K562 (cell line): Measurements from ENCODE around the gene NEURL2. TPM values are rescaled to one million over a fixed set of nuclear protein-coding genes. Genes with fewer than 3 reads are reported as not detected.

ENCODE experiments used
- ATAC-seq: fragments of 200-7000 bp; cut with Tn5 transposase; 3 replicates; pipeline ENCODE4 v1.9.1; 2020; ENCODE audit warnings: moderate library complexity
- BruUV-seq: library from RNA; stranded (reverse); fragments of 400-500 nt; replicated peaks from 2 replicates; lab custom pipeline; 2021; lab: Mats Ljungman, UMichigan
- CTCF ChIA-PET: fragments of 300-600 bp; formaldehyde crosslinking; extraction: SDS; loops from one replicate; lab custom pipeline; 2021; ENCODE audit warnings: low intra/inter-chr PET ratio; lab: Yijun Ruan, JAX
- POLR2A ChIA-PET: fragments of 300-600, 350-650 bp; sonication (Branson Sonifier 250); formaldehyde crosslinking; extraction: SDS; loops from one replicate; lab custom pipeline; 2021; ENCODE audit warnings: antibody characterized with exemption, inconsistent platforms; lab: Yijun Ruan, JAX
- DNase-seq, 4 experiments: peaks; one replicate each; pipeline versions ENCODE4 v3.0.0 to v3.0.0-alpha.2; 2011 to 2018; ENCODE audit warnings: low spot score in 3 of 4, mixed read lengths in 3 of 4; ENCODE audit errors: extremely low read depth in 1 of 4
- FAIRE-seq: peaks from 2 replicates; lab custom pipeline; 2011; peaks lifted over from hg19 to GRCh38; lab: Jason Lieb, UNC
- H2AFZ ChIP-seq: 2 replicates; pipeline ENCODE4 v1.6.0; 2011; ENCODE audit warnings: low read depth, low read length, control low read depth, inconsistent platforms
- H3K27ac ChIP-seq: fragments of 200-600 bp; 3 replicates; pipeline ENCODE4 v1.8.0; 2011; ENCODE audit warnings: low read depth, mild to moderate bottlenecking, control low read depth, inconsistent platforms, low read length, moderate library complexity, mixed read lengths; ENCODE audit errors: extremely low read depth
- H3K27me3 ChIP-seq, 2 experiments: fragments of 300-600 bp in 1 of 2; 2 replicates in 1 of 2; 3 replicates in 1 of 2; pipeline versions ENCODE4 v1.6.0 to v1.8.0; 2011; ENCODE audit warnings: inconsistent platforms in 2 of 2, low read length in 2 of 2, mild to moderate bottlenecking in 1 of 2, mixed read lengths in 1 of 2, moderate library complexity in 1 of 2; ENCODE audit not compliant: control insufficient read depth in 2 of 2, insufficient read depth in 2 of 2
- H3K36me3 ChIP-seq: fragments of 300-600 bp; 3 replicates; pipeline ENCODE4 v1.8.0; 2011; ENCODE audit warnings: mild to moderate bottlenecking, low read length, inconsistent platforms; ENCODE audit not compliant: control insufficient read depth, insufficient read depth
- H3K4me1 ChIP-seq, 2 experiments: fragments of 200-600 bp in 1 of 2; replicated peaks in 1 of 2; 2 replicates in 1 of 2; 3 replicates in 1 of 2; pipeline versions ENCODE4 v1.5.1 to v1.8.0; 2011; ENCODE audit warnings: inconsistent platforms in 2 of 2, low read length in 2 of 2, mild to moderate bottlenecking in 1 of 2, mixed read lengths in 1 of 2, moderate library complexity in 1 of 2; ENCODE audit not compliant: control insufficient read depth in 2 of 2, insufficient read depth in 2 of 2
- H3K4me2 ChIP-seq: 2 replicates; pipeline ENCODE4 v1.6.1; 2011; ENCODE audit warnings: low read length, control low read depth, inconsistent platforms, mixed read lengths; ENCODE audit not compliant: insufficient read depth
- H3K4me3 ChIP-seq: fragments of 200-600 bp; sonication (generic), shearing (Covaris generic); 2 replicates; pipeline ENCODE4 v1.5.1; 2016; ENCODE audit warnings: control low read depth, inconsistent platforms
- H3K79me2 ChIP-seq: fragments of 200-600 bp; 3 replicates; pipeline ENCODE4 v1.8.0; 2011; ENCODE audit warnings: low read length, inconsistent platforms; ENCODE audit not compliant: control insufficient read depth, insufficient read depth
- H3K9ac ChIP-seq, 2 experiments: 2 replicates each; pipeline versions ENCODE4 v1.6.0 to v1.6.1; 2011; ENCODE audit warnings: low read depth in 2 of 2, low read length in 2 of 2, control low read depth in 1 of 2, inconsistent platforms in 1 of 2, mild to moderate bottlenecking in 1 of 2, mixed read lengths in 1 of 2; ENCODE audit not compliant: insufficient read depth in 1 of 2
- H3K9me1 ChIP-seq: one replicate; pipeline ENCODE4 v1.6.0; 2011; ENCODE audit warnings: inconsistent platforms, mild to moderate bottlenecking, low read length, moderate library complexity; ENCODE audit not compliant: control insufficient read depth, insufficient read depth
- H3K9me3 ChIP-seq: replicated peaks from 2 replicates; pipeline ENCODE4 v1.5.1; 2011; ENCODE audit warnings: low read depth, low read length, inconsistent platforms; ENCODE audit not compliant: control insufficient read depth, insufficient read depth
- H4K20me1 ChIP-seq: replicated peaks from 2 replicates; pipeline ENCODE4 v1.6.1; 2011; ENCODE audit warnings: low read length, inconsistent platforms, mixed read lengths; ENCODE audit not compliant: control insufficient read depth, insufficient read depth
- ATF1 ChIP-seq, 2 experiments: fragments of 450-650 bp in 1 of 2; IDR thresholded peaks; 2 replicates each; pipeline ENCODE4 v1.6.1; 2016; ENCODE audit warnings: missing compliant biosample characterization in 1 of 2, missing genetic modification characterization in 1 of 2
- CBX5 ChIP-seq: IDR thresholded peaks from 2 replicates; pipeline ENCODE4 v1.6.1; 2014; ENCODE audit warnings: low read depth, borderline replicate concordance
- E2F8 ChIP-seq: fragments of 450-650 bp; IDR thresholded peaks from 2 replicates; pipeline ENCODE4 v1.7.1; 2018; ENCODE audit warnings: mild to moderate bottlenecking, low read depth; ENCODE audit not compliant: partially characterized antibody
- HMGN3 ChIP-seq: IDR thresholded peaks from 2 replicates; pipeline ENCODE4 v1.6.1; 2011; ENCODE audit warnings: borderline replicate concordance, low read depth, mild to moderate bottlenecking, mixed read lengths, low read length; ENCODE audit not compliant: insufficient read length; ENCODE audit errors: extremely low read depth
- MCM7 ChIP-seq, 2 experiments: fragments of 450-650 bp; IDR thresholded peaks; 2 replicates each; pipeline ENCODE4 v1.6.1; 2016 to 2018
- MLLT1 ChIP-seq, 2 experiments: fragments of 450-650 bp; IDR thresholded peaks; 2 replicates each; pipeline ENCODE4 v1.6.1; 2016
- MTA2 ChIP-seq: fragments of 450-650 bp; IDR thresholded peaks from 2 replicates; pipeline ENCODE4 v1.6.1; 2016; ENCODE audit warnings: low read depth
- POLR3A ChIP-seq: IDR thresholded peaks from 2 replicates; pipeline ENCODE4 v1.6.1; 2011; ENCODE audit warnings: borderline replicate concordance, mild to moderate bottlenecking, moderate library complexity; ENCODE audit not compliant: insufficient read length, insufficient read depth; ENCODE audit errors: extremely low read depth
- TAF1 ChIP-seq: IDR thresholded peaks from 2 replicates; pipeline ENCODE4 v1.6.1; 2011; ENCODE audit warnings: mild to moderate bottlenecking, low read length, moderate library complexity; ENCODE audit not compliant: insufficient read depth, control insufficient read depth, severe bottlenecking; ENCODE audit errors: extremely low read depth
- YY1 ChIP-seq, 3 experiments: IDR thresholded peaks; 2 replicates each; pipeline ENCODE4 v1.6.1; 2011; ENCODE audit warnings: low read length in 2 of 3, mild to moderate bottlenecking in 2 of 3, moderate library complexity in 2 of 3, borderline replicate concordance in 1 of 3, control low read depth in 1 of 3, low read depth in 1 of 3; ENCODE audit not compliant: insufficient read depth in 3 of 3, insufficient replicate concordance in 2 of 3, control insufficient read depth in 1 of 3, insufficient read length in 1 of 3; ENCODE audit errors: extremely low read depth in 1 of 3
- ZNF778 ChIP-seq: fragments of 450-650 bp; formaldehyde crosslinking; IDR thresholded peaks from 2 replicates; pipeline ENCODE4 v1.4.0; 2020; ENCODE audit warnings: mild to moderate bottlenecking, moderate library complexity
- WGBS: fragments of 100-300 bp; shearing (Covaris generic); methylation state at CpG from one replicate; pipeline ENCODE4 v1.1.6; 2016; ENCODE audit warnings: low coverage, mixed read lengths; ENCODE audit not compliant: insufficient coverage; ENCODE audit errors: missing lambda C conversion rate; 5-methylcytosine and 5-hydroxymethylcytosine counted together
- in situ Hi-C: fragments of 300-500 bp; cut with MboI; formaldehyde crosslinking; loops from 4 replicates; pipeline ENCODE4 v1.15.0; 2018; ENCODE audit warnings: inconsistent platforms, mixed read lengths
- intact Hi-C: fragments of 100-400 bp; cut with micrococcal nuclease; formaldehyde crosslinking; loops from 2 replicates; pipeline ENCODE4 v1.14.2; 2022
- polyA plus RNA-seq, 8 experiments: library from polyadenylated mRNA; depleted of rRNA in 4 of 8; stranded (reverse) in 5 of 8; unstranded in 3 of 8; fragments of >200 nt; fragmentation: Nextera tagmentation in 2 of 8; fragmentation: Illumina TruSeq in 1 of 8; extraction: Ambion mirVana in 2 of 8; extraction: Trizol in 1 of 8; gene quantifications; 2 replicates each; pipeline versions ENCODE4 v1.2.1 to v1.2.3, GENCODE V29; 2011 to 2014; ENCODE audit warnings: inconsistent platforms in 1 of 8, missing spikeins in 1 of 8
- total RNA-seq, 7 experiments: library from RNA; depleted of rRNA in 6 of 7; stranded (reverse); fragments of >200 nt in 6 of 7; fragmentation: Illumina TruSeq in 2 of 7; extraction: Trizol in 2 of 7; gene quantifications; 2 replicates each; pipeline versions ENCODE4 v1.2.1 to v1.2.3, GENCODE V29; 2011 to 2021; ENCODE audit warnings: low replicate concordance in 1 of 7

Gene NEURL2
- total and polyA plus RNA-seq, 9 of the 15 experiments (the other 6 are each of a cell fraction or from before 2014, with no cell fraction given), result 0.22 to 1.9 (median 0.50) TPM; not detected in 1

- TF ChIP-seq POLR3A (no peak), TAF1 (no peak), MLLT1 (IDR thresholded peaks at IDR 0.05) (no peak)
These were observed 8.4 kb downstream of the NEURL2 start (continued) for GRCh38 chr20:45882469-45883099.

DNA sequence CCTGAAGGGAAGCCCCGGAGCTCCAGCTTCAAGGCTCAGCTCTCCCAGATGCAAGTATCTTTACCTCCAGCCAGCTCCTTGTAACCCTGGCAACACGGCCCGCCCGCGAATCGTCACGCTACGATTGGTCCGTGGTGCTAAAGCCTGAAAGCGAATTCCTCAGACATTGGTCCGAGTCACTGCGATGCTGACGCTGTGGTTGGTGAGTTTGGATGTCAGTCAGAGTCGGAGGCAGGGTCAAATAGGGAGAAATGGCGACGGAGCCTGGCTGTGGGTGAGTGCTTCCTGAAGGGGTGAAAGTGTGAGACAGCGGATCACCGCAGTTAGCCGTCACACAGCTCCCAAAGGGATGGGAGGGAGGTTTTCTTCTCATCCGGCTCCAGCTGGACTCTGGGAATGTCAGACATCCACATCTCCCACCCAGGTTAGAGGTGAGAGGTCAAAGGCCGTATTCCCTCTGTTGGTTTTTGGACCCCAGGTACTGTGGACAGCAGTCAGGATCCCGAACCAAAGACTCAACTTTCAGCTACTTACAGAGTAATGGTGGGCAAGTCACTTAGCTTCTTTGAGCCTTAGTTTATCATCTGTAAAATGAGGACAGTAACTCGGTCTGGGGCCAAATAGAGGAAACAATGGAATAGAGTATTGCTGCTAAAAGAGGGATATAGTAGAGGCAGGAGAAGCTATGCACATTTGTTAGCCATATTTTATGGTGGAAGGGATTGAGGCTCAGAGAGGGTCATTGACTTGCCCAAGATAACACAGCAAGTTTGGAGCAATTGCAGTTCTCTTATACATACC, 9.8 kb downstream of the NEURL2 start, which contains the start of gene ZSWIM1:
ZSWIM1 (plus strand) TSS at position 240 of the 801 bp plus-strand sequence. CDS start 1,366 bp downstream, outside the sequence.
- Histone ChIP-seq H3K9me1 (peaks cover 4% of the 10 kb centered on the region), H3K27ac (peak within 1 kb of the TSS; percentile 83), H3K79me2 (peaks cover 32% of the 10 kb centered on the region), H3K36me3 (peaks cover 31% of the 10 kb centered on the region; the same call in 2 of the 3 replicates), H3K4me3 (peak within 1 kb of the TSS; percentile 56), H2AFZ (peak within 1 kb of the TSS; percentile 89), H3K9ac (peak within 1 kb of the TSS; percentile 85 to 92), H3K4me1 (peaks cover 27% of the 10 kb centered on the region in 2 experiments), H3K27me3 (no peaks in the 10 kb centered on the region), H4K20me1 (no peaks in the 10 kb centered on the region), H3K9me3 (no peaks in the 10 kb centered on the region), H3K4me2 (peak within 1 kb of the TSS; percentile 91)
- POLR2A ChIA-PET, result interaction anchor here (0.6 to 2.4 kb wide), 13 partner anchors 9 to 55 kb away, joined by 3 to 11 read pairs (median 4); partner anchors contain the start of genes CTSA, NEURL2 and PCIF1
- CTCF ChIA-PET, result no interaction called here
- under 1% methylated on average over 23 of the region's 23 CpGs for WGBS
- BruUV-seq, result TSS peak; percentile 81
- peak; percentile 100 for FAIRE-seq
- peak; percentile 99 for ATAC-seq
- intact Hi-C loops, result loop anchor here (10.0 kb wide), 1 partner anchor 46 kb away; the partner anchor contains the start of gene SNX21
- in situ Hi-C loops, result no loop called here
- peak; percentile 99 to 100 (median 99) for DNase-seq
- TF ChIP-seq MTA2 (peak; percentile 76), E2F8 (peak; percentile 40), HMGN3 (no peak), ZNF778 (CRISPR knock-in tag) (no peak), YY1 (IDR thresholded peaks at IDR 0.05; ENCODE audit: borderline replicate concordance in 1 of 3, control insufficient read depth in 1 of 3, extremely low read depth in 1 of 3, insufficient read depth in 3 of 3, insufficient read length in 1 of 3, insufficient replicate concordance in 2 of 3, low read depth in 1 of 3, low read length in 2 of 3) (peak; percentile 90 to 97 (median 91)), CBX5 (no peak), MCM7 (IDR thresholded peaks at IDR 0.05) (no peak), ATF1 (CRISPR knock-in tag; IDR thresholded peaks at IDR 0.05) (no peak; the same call in 1 of the 2 replicates), ATF1 (tag; IDR thresholded peaks at IDR 0.05) (peak; percentile 92)
